Measurements from ENCODE around the gene WDR38.

Gene WDR38

DNA sequence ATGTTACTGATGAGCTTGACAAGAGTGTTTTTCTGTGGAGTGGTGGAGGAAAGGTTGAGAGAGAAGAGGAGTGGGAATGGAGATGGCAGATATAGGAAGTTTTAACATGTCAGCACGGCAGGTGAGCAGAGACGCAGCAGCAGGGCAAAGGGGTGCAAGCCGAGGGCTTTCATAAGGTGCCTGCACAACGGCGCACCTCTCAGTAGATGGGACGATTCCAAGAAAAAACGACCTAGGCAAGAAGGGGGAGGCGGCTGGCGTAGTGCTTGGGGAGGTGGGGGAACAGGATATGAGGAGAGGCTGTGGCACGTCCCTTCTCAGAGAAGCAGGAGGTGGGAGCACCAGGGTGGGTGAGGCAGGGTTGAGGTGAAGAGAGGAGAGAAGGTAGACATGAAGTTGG lies 33.2 kb downstream of the WDR38 start:
- no peak for DNase-seq

DNA sequence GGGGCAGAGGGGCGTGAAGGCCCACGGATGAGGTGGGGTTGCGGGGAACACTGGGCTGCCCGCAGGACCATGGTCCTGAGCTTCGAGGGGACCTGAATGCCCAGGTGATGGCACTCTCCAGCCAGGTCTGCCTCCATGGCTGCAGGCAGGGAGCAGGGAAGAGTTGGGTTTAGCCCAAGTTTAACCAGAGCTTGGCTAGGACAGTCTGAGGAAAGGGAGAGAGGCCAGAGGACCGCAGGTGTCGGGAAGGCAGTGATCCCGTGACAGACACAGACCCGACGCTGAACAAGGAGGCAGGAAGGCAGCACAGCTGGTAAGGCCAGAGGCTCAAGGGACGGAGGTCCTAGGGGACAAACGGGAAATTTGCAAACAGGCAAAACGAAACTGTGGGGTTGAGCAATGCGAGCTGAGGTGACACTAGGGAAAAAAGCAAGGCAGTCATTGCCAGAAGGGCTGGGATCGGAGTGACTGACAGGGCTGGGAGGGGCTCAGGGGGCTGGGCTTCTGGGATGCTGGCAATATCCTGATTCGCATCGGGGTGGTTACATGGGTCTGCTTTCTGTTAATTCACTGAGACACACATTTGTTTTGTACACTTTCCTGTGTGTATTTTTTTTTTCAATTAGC lies 33.7 kb downstream of the WDR38 start:
- DNase-seq = no peak

DNA sequence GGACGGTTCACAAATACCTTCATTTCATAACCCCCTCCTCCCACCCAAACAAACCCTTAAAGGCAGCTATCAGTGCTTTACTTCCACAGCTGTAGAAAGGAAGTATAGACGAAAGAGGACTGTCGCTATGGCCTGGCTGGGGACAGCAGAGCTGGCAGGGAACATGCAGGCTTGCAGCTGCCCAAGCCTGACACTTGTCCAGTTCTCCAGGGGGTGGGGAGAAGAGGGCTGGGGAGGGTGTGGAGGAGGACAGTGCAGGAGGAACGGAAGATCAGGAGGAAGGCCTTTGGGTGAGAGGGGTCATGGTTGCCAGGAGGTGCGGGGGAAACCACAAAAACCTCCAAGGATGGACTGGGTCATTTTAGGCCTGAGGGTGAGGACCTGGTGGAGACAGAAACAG lies 34.6 kb downstream of the WDR38 start:
- DNase-seq = no peak

DNA sequence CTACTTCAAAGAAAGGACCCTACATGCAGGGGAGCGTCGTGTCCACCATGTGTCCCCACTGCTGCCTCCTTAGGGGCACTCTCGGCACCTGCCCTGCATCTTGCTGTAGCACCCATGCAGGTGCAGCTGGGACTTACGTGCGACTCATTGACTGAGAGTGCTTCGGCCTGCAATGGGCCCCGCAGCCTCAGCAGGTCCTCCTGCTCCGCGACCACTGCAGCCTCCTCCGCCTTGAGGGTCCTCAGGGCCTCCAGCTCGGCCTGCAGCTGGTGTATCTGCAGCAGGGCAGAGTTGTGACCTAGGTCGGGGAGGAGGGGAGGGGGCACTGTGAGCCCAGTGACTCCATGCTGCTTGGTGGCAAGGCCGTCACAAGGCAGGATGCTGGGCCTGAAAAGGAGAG lies 35.7 kb downstream of the WDR38 start:
- no peak for DNase-seq

DNA sequence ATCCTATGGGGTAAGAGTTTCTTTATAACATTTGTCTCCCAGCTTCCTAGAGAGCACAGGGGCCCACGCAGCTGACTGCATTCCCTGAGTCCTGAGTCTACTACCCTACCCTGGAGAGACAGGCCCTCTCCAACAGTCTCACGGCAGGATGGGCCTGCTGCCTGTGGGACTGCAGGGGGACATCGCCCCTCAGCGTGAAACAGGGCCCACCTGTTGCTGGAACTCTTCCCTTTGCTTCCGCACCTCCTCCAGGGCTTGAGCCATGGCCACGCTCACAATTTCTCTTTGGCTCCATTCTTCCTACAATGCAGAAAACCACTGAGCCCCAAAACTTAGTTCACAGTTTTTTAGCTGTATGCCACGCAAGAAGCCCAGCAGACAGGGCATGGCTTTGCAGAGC lies 36.9 kb downstream of the WDR38 start:
- DNase-seq = no peak

DNA sequence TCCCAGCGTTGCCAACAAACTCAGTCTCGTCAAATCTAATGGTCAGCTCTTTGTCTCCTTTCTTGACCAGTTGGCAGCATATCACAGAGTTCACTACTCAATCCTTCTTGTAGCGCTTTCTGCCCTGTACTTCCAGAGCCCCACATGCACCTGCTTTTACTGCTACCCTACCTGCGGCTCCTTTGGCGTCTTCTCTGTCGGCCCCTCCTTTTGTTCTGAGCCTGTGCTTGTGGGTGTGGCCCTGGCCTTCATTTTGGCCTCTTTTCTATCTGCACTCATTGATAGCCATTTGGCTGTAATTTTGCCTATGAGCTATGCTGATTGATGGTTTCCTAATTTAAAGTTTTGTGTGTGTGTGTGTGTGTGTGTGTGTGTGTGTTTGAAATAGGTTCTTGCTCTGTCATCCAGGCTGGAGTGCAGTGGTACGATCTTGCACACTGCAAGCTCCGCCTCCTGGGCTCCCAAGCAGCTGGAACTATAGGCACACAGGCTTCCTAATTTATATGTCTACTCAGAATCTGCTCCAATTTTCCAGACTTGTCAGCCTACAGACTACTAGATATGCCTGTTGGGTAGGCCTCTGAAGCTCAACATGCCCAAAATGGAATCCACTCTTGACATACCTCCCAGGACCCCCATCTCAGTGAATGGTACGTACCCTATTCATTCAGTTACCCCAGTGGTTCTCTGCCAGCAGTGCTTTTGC lies 40.9 kb downstream of the WDR38 start:
- no peak for DNase-seq

DNA sequence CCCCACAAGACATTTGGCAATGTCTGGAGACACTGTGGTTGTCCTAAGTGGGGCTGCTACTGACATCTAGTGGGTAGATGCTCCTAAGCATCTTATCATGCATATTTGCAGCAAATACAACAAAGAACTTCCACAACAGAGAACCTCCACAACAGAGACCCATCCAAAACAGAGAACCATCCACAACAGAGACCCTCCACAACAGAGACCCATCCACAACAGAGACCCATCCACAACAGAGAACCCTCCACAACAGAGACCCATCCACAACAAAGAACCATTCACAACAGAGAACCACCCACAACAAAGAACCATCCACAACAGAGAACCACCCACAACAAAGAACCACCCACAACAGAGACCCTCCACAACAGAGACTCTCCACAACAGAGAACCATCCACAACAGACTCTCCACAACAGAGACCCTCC lies 41.5 kb downstream of the WDR38 start:
- DNase-seq = peak; percentile 6

DNA sequence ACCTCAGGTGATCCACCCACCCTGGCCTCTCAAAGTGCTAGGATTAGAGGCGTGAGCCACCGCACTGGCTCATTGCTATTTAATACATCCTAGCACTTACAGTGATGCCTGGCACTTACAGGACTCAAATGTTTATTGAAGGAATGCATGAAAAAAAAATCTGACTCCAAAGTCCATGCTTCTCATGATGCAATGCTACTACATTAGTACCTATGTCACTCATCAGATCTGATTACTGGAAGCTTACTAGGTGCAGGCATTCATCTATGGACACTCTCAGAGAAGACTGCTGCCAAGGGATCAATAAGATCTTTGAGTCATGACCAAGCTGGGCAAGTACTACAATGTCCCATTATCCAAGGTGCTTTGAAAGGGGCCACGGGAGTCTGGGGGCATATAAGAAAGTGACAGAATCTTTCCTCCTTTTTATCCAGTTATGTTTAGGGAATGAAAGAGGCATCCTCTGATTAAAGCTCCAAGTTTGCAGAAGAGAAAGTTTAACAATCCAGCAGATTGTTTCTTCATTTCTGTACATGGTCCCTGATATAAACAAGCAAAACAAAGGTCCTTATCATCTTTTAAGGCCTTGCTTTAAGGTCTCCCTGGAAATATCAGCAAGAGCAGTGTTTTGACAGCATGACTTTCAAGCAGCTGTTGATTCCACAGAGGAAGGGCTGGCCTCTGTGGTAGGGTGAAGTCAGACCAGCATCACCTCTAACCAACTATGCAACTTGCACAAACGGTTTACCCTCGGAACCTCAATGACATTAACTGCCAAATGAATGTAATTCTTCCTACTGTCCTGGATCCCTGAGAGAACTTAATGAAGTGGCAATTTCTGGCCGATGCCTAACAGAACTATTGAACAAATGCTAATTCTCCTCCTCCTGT lies 44.6 kb downstream of the WDR38 start:
- no peak for DNase-seq

DNA sequence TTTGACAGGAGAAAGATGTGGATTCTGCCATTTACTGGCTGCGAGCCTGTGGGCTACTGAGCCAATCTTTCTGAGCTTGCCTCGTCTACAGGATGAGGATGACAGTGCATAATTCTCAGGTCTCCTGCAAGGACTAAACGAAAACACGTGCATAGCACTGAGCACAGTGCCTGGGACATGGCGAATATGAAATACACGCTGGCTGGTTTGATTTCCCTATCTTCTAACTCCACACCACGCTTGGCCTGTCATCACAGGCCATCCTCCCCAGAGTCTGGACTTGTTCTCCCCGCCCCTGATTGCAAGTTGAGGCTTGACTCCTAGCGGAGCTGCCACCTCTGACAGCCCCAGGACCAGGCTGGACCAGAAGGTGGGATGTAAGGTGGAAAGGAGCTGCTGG lies 46.6 kb downstream of the WDR38 start:
- no peak for DNase-seq

DNA sequence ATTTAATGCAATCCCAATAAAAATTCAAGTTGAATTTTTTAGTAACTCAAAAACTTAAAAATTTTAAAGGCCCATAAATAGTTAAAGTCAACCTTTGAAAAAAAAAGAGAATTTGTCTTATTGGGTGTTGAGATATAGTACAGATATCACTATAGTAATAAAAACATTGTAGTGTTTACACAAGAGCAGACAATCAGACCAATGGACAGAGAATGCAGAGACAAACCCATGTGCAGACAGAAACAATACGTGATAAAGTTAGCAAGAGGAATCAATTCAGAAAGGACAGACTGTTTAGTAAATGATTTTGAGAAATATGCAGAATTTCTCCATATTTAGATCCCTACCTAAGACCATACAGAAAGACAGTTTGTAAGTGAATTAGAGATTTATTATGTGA lies 53.7 kb downstream of the WDR38 start:
- no peak for DNase-seq
